GM08714 (cell line): ENCODE measurements around the gene POLD1.

Source experiments
- H3K4me3 ChIP-seq: fragments of 200-500 bp; sonication (Bioruptor generic); 2 replicates; pipeline ENCODE4 v1.5.1; 2014; ENCODE audit warnings: mild to moderate bottlenecking, low read length, inconsistent platforms
- ZNF274 ChIP-seq: IDR thresholded peaks from 2 replicates; pipeline ENCODE4 v1.6.1; 2012; ENCODE audit warnings: mild to moderate bottlenecking, low read depth, low read length

Gene POLD1

DNA sequence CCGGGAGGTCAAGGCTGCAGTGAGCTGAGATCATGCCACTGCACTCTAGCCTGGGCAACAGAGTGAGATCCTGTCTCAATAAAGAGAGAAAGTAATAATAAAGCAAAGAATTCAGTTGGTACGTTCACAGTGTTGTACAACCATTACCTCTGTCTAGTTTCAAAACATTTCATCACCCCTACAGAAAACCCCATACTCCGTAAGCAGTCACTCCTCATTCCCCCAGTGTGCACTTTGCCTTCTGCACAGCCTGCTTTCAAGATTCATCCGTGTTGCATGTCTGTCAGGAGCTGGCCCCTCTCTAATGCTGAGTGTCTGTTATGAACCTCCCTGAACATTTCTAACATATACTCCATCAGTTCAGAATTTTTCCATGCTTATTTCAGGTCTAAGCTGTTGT, 9.4 kb downstream of the POLD1 start:
- no peak for TF ChIP-seq ZNF274
- H3K4me3 ChIP-seq: no peak overlapping the region

GRCh38 chr19:50394017-50394416, 9.9 kb downstream of the POLD1 start:
- no peak overlapping the region for H3K4me3 ChIP-seq
- no peak for TF ChIP-seq ZNF274

- no peak for TF ChIP-seq ZNF274
- no peak overlapping the region for H3K4me3 ChIP-seq
Measured at GRCh38 chr19:50398675-50399367, 14.7 kb downstream of the POLD1 start.

- no peak overlapping the region for H3K4me3 ChIP-seq
- no peak for TF ChIP-seq ZNF274
Measured at GRCh38 chr19:50399368-50399745, 15.2 kb downstream of the POLD1 start.

DNA sequence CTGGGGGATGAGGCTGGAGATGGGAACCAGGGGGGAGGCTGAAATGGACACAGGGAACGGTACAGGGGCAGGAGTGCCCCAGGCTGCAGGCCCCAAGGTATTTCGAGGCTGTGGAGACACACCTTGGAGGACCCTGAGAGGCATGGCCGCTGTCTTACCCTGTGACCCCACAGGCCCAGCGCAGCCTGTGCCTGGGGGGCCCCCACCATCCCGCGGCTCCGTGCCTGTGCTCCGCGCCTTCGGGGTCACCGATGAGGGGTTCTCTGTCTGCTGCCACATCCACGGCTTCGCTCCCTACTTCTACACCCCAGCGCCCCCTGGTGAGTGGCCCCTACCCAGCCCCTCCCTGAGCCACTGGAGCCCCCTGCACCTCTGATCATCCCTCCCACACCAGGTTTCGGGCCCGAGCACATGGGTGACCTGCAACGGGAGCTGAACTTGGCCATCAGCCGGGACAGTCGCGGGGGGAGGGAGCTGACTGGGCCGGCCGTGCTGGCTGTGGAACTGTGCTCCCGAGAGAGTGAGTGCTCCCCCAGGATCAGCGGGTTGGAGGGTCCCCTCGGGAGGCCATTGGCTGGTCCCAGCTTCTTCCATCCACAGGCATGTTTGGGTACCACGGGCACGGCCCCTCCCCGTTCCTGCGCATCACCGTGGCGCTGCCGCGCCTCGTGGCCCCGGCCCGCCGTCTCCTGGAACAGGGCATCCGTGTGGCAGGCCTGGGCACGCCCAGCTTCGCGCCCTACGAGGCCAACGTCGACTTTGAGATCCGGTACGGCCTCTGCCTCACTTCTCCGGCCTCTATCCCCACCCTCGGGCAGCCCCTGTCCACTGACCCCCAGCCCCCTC, 17.7 kb downstream of the POLD1 start:
- no peak for TF ChIP-seq ZNF274
- H3K4me3 ChIP-seq: no peak overlapping the region

DNA sequence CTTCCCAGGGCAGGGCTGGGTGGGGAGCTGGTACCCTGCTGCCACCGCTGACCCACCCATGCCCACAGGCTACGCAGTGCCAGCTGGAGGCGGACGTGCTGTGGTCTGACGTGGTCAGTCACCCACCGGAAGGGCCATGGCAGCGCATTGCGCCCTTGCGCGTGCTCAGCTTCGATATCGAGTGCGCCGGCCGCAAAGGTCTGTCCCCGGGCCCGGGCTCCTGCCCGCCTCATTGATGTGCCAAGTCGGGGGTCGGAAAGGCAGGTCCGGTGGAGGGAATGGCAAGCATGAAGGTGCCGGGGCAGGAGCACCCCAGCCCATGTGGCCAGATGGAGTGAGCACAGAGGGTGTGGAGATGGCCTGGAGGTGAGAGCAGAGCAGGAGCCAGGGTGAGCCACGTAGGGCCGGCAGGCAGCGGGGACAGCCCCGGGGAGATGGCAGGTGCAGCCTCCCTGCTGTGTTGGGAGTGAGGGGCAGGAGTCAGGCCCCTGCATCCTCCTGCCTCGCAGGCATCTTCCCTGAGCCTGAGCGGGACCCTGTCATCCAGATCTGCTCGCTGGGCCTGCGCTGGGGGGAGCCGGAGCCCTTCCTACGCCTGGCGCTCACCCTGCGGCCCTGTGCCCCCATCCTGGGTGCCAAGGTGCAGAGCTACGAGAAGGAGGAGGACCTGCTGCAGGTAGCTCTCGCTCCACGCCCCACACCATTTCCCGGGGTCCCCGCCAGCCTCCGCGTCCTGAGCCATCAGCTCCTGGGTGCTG, 18.6 kb downstream of the POLD1 start:
- no peak for TF ChIP-seq ZNF274
- no peak overlapping the region for H3K4me3 ChIP-seq

DNA sequence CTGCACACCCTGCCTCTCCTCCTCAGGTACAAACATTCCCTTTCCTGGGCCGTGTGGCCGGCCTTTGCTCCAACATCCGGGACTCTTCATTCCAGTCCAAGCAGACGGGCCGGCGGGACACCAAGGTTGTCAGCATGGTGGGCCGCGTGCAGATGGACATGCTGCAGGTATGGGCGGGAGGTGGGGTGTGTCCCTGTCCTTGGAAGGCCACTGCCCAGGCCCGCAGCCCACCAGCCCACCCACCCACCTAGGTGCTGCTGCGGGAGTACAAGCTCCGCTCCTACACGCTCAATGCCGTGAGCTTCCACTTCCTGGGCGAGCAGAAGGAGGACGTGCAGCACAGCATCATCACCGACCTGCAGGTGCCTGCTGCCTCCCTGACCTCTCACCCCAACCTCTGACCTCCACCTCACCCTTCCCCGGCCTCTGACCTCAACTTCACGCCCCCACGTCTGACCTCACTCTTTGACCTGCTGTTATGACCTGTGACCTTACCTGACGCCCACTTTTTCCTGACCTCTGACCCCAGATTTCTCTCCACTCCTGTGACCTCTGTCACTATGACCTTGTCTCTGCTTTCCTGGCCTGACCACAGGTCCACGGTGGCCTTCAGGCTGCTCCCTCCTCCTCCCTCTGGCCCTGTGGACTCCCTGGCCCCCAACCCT, 22.1 kb downstream of the POLD1 start:
- no peak for TF ChIP-seq ZNF274
- no peak overlapping the region for H3K4me3 ChIP-seq

GRCh38 chr19:50406829-50407228, 22.7 kb downstream of the POLD1 start:
- no peak overlapping the region for H3K4me3 ChIP-seq
- TF ChIP-seq ZNF274: no peak

GRCh38 chr19:50409347-50409746, 25.2 kb downstream of the POLD1 start:
- no peak for TF ChIP-seq ZNF274

DNA sequence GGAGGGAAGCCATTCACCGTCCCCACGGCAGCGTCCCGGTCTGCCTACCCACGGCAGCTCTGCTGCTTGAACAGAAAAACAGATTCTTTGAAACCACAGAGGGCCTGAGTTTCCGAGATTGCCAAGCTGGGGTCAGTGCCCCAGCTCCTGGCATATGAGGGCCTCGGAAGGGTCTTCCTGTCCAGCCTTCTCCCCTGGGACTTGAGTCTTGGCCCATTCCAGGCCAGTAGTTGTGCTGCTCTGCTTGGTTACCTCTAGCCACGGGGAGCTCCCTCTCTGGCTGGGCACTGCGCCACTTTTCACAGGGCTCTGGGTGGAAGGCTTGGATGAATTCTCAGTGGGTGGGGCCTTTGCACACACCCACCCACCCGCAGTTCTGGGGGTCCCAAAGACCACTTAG, 26.0 kb downstream of the POLD1 start:
- no peak for TF ChIP-seq ZNF274
- no peak overlapping the region for H3K4me3 ChIP-seq

More at GRCh38 chr19:50409347-50409746, 25.2 kb downstream of the POLD1 start:
- H3K4me3 ChIP-seq: no peak overlapping the region

DNA sequence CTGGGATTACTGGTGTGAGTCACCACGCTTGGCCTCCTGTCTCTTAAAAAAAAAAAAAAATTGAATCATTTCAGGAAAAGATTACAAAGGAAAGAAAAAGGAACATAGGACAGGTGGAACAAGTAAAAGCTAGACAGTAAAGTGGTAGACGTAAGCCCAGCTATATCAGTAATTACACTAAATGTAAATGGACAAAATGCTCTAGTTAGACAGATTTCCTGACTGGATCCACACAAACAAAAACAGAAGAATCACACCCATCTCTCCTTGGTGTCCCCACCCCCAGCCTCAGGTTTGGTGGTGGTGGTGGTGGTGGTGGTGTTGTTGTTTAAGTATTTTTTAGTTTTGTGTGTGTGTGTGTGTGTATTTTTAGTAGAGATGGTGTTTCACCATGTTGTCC, 28.3 kb downstream of the POLD1 start:
- H3K4me3 ChIP-seq: no peak overlapping the region
- TF ChIP-seq ZNF274: no peak

- no peak overlapping the region for H3K4me3 ChIP-seq
- no peak for TF ChIP-seq ZNF274
Measured at GRCh38 chr19:50413096-50413495, 28.9 kb downstream of the POLD1 start.

- TF ChIP-seq ZNF274: no peak
Measured at GRCh38 chr19:50413531-50413930, 29.4 kb downstream of the POLD1 start.

DNA sequence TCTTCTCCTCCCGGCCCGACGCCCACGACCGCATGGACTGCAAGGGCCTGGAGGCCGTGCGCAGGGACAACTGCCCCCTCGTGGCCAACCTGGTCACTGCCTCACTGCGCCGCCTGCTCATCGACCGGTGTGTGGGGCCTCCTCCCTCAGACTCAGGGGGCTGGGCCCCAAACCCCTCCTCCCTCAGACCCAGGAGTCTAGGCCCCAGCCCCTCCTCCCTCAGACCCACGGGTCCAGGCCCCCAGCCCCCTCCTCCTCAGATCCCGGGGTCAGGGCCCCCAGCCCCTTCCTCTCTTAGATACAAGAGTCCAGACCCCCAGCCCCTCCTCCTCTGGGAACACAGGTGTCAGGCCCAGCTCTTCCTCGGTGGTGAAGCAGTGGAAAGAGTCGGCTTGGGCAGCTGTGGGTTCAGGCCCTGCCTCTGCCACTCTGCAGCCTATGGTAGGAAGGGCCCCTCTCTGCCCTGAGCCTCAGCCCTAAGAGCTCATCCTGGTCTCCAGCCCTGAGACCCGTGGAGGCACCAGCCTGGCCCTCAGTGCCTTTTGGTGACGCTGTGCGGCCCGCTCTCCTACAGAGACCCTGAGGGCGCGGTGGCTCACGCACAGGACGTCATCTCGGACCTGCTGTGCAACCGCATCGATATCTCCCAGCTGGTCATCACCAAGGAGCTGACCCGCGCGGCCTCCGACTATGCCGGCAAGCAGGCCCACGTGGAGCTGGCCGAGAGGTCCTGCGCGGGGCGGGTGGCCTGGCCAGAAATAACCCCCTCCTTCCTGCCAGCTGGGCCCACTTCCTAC, 30.9 kb downstream of the POLD1 start:
- H3K4me3 ChIP-seq: no peak overlapping the region; the same call in 1 of the 2 replicates
- no peak for TF ChIP-seq ZNF274

More at GRCh38 chr19:50413531-50413930, 29.4 kb downstream of the POLD1 start:
- H3K4me3 ChIP-seq: no peak overlapping the region
